ENCODE measurements around the gene TMEM140. TPM values are rescaled to one million over a fixed set of nuclear protein-coding genes. Genes with fewer than 3 reads are reported as not detected.

The TMEM140 gene
- total and polyA plus RNA-seq, 2 of the 13 experiments (the other 11 are each of a cell fraction or from before 2014, with no cell fraction given), result 9.2 to 21.7 TPM

GRCh38 chr7:135197343-135197742, 49.5 kb downstream of the TMEM140 start:
- FAIRE-seq (no peak), DNase-seq (ENCODE audit: low spot score) (no peak), ATAC-seq (no peak)
- POLR2A ChIA-PET, result no interaction called here
- 94% methylated on average over 2 of the region's 2 CpGs for WGBS (ENCODE audit: low lambda C conversion rate)
- H3K36me3 ChIP-seq (replicated peaks in 1 of 2; ENCODE audit: control insufficient read depth in 1 of 2, insufficient read depth in 2 of 2, low read length in 2 of 2), result peaks cover 29 to 71% of the 10 kb centered on the region in 2 experiments
- no peak overlapping the region for H3K4me2 ChIP-seq (ENCODE audit: low read depth, low read length)
- no peak overlapping the region for H3K27ac ChIP-seq (ENCODE audit: extremely low read length, insufficient read depth, low read length)
- H3K9me3 ChIP-seq (ENCODE audit: low read length), result no peaks in the 10 kb centered on the region
- CTCF ChIA-PET (ENCODE audit: low intra/inter-chr PET ratio, low total read pairs), result no interaction called here
- H3K79me2 ChIP-seq (ENCODE audit: insufficient read depth, low read length), result no peaks in the 10 kb centered on the region
- no peaks in the 10 kb centered on the region for H3K27me3 ChIP-seq (ENCODE audit: control insufficient read depth in 1 of 2, insufficient read depth in 2 of 2, low read length in 2 of 2)
- H2AFZ ChIP-seq (ENCODE audit: low read length), result no peak overlapping the region
- H3K4me1 ChIP-seq (ENCODE audit: insufficient read depth, low read length), result peaks cover 12% of the 10 kb centered on the region
- in situ Hi-C loops (cut with HindIII; ENCODE audit: extremely low pct_ligation_motif_present, low pct_unique_long_range_greater_than_20kb) (no loop called here), intact Hi-C loops (cut with micrococcal nuclease; ENCODE audit: unreplicated experiment) (no loop called here)
- H4K20me1 ChIP-seq (ENCODE audit: insufficient read depth, low read length), result no peaks in the 10 kb centered on the region
- no peak overlapping the region for H3K9ac ChIP-seq (ENCODE audit: insufficient read depth, low read depth, low read length)
- no peak overlapping the region for H3K4me3 ChIP-seq (replicated peaks in 1 of 3; ENCODE audit: insufficient read depth in 1 of 3, low read depth in 2 of 3, low read length in 3 of 3)
- BruUV-seq (replicated peaks), result no TSS peak
- TF ChIP-seq XBP1 (CRISPR knock-in tag; IDR thresholded peaks at IDR 0.05), result no peak
- TF ChIP-seq RFXANK (CRISPR knock-in tag; IDR thresholded peaks at IDR 0.05), result no peak
- TF ChIP-seq ZNF788 (CRISPR knock-in tag; IDR thresholded peaks at IDR 0.05; ENCODE audit: borderline replicate concordance), result no peak
- TF ChIP-seq KDM5A (IDR thresholded peaks at IDR 0.05; ENCODE audit: borderline replicate concordance, low read length), result no peak
- TF ChIP-seq SNAPC5 (CRISPR knock-in tag; IDR thresholded peaks at IDR 0.05; ENCODE audit: borderline replicate concordance), result no peak
- TF ChIP-seq, protein P1, sequence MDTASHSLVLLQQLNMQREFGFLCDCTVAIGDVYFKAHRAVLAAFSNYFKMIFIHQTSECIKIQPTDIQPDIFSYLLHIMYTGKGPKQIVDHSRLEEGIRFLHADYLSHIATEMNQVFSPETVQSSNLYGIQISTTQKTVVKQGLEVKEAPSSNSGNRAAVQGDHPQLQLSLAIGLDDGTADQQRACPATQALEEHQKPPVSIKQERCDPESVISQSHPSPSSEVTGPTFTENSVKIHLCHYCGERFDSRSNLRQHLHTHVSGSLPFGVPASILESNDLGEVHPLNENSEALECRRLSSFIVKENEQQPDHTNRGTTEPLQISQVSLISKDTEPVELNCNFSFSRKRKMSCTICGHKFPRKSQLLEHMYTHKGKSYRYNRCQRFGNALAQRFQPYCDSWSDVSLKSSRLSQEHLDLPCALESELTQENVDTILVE (CRISPR knock-in tag; IDR thresholded peaks at IDR 0.05), result no peak
- TF ChIP-seq ZNF318 (CRISPR knock-in tag; IDR thresholded peaks at IDR 0.05), result no peak
- no peak for TF ChIP-seq TBP (CRISPR knock-in tag; IDR thresholded peaks at IDR 0.05)
- TF ChIP-seq, protein P2, sequence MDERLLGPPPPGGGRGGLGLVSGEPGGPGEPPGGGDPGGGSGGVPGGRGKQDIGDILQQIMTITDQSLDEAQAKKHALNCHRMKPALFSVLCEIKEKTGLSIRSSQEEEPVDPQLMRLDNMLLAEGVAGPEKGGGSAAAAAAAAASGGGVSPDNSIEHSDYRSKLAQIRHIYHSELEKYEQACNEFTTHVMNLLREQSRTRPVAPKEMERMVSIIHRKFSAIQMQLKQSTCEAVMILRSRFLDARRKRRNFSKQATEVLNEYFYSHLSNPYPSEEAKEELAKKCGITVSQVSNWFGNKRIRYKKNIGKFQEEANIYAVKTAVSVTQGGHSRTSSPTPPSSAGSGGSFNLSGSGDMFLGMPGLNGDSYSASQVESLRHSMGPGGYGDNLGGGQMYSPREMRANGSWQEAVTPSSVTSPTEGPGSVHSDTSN (CRISPR knock-in tag; IDR thresholded peaks at IDR 0.05), result no peak
- TF ChIP-seq FOXO1 (CRISPR knock-in tag; IDR thresholded peaks at IDR 0.05), result no peak
- TF ChIP-seq FUBP1 (CRISPR knock-in tag; IDR thresholded peaks at IDR 0.05; ENCODE audit: borderline replicate concordance), result no peak
